DMS153 (cell line): ENCODE results near the gene PPP1R1C.
"Not testable (repeated sequence)": the region's sequence is repeated elsewhere in the genome, so short reads cannot be mapped to it uniquely, and the experiment has no call there.

Source experiments
- DNase-seq: peaks from one replicate; lab custom pipeline; 2025; lab: John Stamatoyannopoulos, UW

Gene PPP1R1C, protein sequence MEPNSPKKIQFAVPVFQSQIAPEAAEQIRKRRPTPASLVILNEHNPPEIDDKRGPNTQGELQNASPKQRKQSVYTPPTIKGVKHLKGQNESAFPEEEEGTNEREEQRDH

DNA sequence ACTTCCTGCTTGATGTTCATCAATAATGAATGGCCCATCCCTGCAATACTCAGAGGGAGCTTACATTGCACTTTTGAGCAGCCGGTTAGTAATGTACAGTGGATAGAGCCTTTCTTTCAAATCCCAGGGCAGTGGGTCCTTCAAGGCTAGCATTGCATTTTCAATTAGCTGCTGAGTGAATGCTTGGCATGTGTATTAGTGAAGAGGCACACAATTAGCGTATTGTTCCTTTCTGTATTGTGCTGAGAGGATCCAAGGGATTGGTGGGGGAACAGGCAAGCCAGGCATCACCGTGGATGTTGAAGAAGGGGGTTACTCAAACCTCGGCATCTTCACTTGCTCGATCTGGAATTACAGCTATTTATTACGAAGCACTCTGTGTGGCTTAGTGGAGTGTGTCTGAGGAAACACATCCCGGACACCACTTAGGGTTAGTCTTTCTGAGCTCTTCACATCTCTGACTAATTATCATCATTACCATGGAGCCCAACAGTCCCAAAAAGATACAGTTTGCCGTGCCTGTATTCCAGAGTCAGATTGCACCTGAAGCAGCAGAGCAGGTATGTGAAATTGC, at the start of gene PPP1R1C:
Gene PPP1R1C (plus strand): TSS at position 222 of the 574 bp plus-strand sequence. CDS start 258 bp downstream, at position 480.
- peak; percentile 18 for DNase-seq

DNA sequence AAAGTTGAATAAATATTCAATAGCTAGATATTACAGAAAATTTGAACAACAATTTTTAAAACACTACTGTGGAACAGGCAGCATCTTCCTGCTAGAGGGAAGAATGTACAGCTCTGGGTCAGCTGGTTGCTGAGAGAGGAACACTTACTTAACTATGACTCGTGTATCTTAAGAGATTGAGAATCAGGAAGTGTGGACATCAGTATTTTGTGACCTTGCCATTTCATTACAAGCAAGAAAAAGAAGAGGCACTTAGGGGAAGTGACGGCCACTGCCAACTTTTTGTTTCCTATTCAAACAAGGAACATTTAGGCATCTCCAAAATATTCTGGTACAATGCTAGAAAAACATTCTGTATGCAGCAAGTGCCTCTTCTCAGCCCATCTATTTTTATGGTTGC, 48.2 kb upstream of the PPP1R1C start:
- no peak for DNase-seq

DNA sequence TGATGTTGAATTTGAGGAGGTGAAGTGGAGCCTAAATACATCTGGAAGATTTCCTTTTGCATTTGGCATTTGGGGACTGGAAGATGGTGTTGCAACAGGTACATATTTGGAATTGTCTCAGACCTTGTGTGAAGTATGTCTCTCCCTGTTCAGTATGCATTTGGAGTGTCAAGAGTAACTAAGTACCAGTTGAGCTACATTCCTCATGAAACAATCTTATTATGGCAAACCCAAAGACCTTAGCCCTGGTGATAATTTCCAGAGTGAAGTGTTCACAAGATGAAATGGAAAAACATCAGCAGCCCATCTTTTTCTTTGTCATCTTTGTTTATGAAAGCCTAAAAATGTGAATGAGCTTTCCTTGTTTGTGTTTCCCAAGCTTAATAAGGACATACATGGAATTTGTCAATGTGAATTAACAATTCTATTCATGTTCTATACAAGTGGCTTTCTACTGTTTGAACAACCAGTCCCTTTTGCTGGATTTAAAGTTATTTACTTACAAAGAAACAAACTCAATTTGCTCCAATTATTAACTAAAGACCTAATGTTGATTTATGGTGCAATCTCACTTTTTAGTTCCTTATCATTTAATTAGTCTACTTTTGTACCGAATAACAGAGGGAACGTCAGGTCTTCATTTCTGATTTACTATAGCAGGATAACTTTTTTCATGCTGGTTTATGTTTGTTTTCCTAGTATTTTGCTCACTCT, 42.1 kb upstream of the PPP1R1C start:
- DNase-seq, result no peak

DNA sequence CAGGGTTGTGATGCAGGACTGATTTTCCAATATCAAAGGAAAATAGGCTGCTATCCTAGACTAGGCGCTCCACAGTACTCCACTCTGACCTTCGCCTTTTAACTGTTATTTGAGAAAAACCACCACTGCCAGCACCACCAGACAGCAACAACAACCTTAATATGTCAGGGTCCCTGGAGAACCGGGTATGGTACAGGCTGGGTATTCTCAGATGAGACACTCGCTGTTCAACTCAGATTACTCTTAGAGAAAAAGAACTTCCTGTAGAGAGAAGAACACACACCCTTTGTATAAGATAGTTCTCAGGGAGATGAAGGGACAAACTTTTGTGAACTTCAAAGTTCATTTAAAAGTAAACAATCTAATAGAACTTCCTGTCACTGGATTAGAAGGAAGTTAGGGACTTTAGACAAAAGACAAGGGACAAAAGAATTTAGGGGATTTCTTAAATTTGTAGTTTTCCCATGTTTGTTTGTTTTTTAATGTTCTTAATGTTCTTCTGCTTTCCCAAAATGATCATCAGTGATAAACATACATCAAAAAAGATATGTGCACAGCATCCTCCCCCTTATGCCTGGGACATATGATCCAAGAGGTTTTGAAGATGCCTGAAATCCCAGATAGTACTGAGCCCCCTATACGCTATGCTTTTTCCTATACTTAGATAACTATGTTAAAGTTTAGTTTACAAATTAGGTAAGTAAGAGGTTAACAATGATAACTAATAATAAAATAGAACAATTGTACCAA, 41.3 kb upstream of the PPP1R1C start:
- DNase-seq, result no peak

DNA sequence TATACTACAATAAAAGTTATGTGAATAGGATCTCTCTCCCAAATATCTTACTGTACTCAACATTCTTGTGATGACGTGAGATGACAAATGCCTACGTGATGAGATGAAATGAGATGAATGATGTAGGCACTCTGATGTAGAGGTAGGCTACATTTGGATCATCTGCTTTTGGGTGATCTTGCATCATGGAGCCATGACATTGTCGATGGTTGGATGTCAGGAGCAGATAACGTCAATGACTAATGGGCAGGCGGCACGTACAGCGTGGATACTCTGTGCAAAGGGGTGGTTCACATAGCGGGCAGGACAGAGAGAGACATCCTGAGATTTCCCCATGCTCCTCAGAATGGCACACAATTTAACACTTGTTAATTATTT, 40.8 kb upstream of the PPP1R1C start:
- no peak for DNase-seq

DNA sequence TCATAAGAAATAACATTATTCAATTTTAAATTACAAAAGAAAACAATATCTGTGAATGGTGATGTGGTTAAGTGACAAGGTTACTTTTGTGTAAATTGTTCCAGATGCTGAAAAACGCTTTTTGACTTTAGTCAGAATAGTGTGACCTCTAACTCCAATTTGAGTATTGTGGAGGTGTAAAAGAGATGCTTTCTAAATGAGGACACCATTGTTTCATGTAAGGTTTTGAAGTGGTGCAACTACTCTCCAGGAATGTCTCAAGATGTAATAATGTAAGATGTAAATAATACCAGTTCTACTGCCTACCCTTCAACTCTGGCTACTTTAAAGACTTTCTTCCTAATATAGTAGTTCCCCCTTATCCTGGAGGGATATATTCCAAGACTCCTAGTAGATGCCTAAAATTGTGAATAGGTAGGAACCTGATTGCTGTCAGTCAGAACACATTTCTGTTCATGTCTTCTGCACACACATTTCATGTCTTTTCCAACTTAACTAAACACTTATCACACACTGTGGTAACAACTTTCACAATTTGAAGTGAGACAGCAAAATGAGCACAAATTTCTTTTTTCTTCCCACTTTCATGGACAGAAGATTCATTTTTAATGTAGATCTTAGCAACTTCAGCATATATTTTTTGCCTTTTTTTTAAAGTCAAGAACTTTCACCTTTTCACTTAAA, 39.1 kb upstream of the PPP1R1C start:
- DNase-seq, result no peak

DNA sequence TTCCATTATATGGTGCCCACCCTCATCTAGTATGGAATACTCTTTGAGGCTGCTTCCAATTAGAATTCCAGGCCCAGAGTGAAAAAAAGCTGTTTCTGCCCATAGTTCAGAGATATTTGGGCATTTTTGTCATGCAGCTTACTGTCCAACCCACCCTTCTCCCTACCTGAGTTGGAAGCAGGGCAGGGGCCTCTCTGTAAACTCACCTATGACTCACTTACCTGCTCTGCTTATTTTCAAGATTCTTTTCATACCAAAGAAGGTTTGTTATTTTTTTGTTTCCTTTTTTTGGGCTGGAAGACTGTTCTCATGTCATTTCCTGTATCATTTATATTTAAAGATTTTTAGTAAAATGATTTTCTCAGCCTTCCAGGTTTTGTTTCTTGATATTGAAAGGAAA, 38.4 kb upstream of the PPP1R1C start:
- no peak for DNase-seq

DNA sequence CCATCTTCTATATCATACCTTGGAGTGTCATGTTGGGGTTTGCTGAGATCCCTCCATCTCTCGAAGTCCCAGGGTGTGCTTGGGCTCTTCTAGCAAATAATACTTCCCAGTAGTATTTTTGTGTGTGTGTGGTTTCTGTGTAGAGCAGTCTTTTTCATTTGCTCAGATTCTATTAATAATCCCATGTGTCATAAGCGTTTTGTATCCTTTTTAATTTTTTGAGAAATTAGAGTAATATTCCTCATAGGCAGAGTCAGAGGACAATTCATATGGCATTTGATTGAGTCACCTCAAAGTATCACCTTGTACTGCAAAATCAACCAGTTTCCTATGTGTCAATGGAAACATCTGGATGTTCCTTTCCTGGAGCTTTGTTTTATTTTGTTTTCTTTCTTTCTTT, 37.4 kb upstream of the PPP1R1C start:
- no peak for DNase-seq

DNA sequence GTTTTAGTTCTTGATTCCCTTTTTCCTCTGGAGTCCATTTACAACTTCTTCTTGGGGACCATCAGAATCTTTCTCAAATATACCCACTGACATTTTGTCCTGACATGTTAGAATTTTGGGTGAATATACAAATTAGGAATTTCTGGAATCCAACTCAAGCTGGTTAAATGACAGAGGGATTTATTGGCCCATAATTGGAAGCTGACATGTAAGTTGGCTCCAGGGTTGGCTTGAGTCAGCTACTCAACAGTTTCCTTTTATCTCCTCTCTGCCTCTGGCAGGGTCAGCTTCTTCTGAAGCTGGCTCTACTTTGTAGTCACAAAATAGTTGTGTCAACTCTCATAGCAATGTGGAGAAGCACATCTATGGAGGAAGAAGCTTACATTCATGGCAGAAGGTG, 36.6 kb upstream of the PPP1R1C start:
- DNase-seq, result no peak

DNA sequence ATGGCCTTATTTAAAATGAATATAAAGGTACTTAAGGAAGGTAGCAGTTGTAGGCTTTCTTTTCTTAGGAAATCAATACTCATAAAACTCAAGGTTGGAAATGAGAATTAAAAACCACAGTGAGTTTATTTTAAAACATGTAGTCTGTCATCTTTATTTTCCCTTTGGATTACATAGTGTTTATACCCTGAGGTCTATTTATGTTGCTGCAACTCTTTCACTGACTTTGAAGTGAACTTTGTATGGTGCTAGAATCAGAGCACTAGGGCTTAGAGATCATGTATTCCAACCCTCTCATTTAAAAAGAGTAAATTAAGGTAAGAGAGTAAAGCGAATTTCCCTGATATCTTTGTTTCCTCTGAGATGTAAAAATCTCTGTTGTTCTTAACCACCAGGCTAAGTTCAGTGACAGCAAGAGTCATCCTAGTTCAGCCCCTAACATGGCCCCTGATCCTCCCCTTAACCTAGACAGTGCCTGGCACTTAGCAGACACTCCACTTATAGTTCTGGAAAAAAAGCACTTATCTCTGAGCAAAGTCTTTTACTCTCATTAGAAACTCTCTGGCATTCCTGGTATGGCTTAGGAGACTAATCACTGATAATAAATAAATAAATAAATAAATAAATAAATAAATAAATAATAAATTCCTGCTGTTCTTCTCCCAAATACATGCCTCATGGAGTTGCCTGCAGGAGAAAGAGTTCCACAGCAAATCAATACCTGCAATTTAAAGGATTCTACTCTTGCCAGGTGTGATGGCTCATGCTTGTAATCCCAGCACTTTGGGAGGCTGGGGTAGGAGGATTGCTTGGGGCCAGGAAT, 33.0 kb upstream of the PPP1R1C start:
- no peak for DNase-seq

DNA sequence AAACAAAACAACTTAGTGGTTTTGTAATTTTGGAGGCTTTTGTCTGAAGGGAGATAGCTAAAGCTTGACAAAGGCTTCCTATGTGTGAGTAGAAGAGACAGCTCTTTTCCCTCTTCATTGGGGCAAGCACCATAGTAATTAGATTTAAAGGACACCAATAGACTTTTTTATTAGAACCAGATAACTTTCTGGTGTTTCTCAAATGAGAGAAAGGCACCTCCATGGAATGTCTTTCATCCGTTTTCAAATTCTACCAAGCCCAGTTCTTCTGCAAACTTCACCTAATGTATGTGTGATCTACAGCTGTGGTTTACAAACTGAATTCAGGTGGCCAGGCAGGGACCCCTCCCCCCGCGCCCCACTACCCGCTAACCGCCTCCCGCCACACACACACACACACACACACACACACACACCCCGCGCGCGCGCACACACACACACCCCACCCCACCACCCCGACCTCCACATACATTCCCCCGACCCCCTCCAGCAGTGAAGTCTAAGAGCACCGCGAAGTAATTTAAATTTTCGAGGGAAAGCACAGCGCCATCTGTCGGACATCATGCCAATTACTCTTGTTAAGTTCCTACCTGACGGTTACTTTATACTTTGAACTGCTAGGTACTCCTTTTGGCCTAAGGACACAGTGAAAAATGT, 31.6 kb upstream of the PPP1R1C start:
- DNase-seq, result no peak

DNA sequence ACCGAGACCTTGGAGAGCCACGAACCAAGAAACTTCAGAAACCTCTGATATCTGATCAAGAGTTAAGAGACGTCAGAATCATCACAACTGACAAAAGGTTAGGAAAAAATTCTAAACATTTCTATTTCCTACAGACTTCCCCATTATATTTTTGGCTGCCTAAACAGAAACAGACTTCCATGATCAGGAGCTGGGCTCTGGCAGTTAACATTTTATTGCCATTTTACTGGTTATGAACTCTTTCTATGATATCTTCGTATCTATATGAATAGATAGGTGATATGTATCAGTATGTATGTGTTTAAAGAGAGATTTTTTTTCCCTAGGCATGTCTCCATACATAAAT, 31.1 kb upstream of the PPP1R1C start:
- DNase-seq, result no peak

DNA sequence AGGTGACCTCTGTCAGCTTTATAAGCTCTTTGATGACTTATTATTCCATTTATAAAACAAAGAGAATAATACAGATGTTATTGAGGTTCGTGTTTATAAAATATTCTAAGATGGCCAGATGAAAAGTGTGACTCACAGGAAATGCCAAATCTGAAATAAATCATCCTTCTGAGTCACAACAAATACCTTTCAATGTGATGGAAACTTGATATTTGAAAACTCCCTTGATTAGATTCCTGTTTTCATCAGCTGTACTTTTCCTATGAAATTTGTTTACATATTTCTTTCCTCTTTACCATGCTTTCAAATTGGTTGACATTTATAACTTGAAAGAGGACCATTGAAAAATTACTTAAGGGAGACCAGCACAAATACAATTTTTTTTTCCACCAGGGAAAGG, 30.6 kb upstream of the PPP1R1C start:
- peak; percentile 21 for DNase-seq

DNA sequence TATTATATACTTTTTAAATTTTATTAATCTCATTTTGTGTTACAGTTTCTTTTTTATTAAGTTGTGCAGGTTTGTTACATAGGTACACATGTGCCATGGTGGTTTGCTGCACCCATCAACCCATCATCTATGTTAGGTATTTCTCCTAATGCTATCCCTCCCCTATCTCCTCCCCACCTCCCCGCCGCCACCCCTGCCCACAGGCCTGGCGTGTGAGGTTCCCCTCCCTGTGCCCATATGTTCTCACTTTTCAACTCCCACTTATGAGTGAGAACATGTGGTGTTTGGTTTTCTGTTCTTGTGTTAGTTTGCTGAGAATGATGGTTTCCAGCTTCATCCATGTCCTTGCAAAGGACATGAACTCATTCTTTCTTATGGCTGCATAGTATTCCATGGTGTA, 29.8 kb upstream of the PPP1R1C start:
- DNase-seq, result not testable (repeated sequence)

DNA sequence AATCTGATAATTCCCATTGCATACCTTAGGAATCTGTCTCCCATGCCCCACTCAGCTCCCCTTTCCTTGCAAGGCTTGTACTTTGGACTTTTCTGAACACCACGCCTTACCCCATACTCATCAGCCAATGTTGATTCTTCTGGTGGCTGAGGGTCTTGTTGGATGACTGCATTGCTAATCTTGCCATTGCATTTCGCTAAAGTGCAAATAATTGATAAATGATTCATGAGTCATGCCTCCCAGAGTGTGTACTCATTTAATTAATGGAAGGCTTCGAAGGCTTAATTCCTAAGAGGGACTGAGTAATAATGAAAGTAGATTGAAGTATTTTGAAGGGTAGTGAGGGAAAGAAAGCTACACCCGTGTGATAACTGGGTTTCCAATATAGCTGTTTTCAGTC, 28.0 kb upstream of the PPP1R1C start:
- no peak for DNase-seq

DNA sequence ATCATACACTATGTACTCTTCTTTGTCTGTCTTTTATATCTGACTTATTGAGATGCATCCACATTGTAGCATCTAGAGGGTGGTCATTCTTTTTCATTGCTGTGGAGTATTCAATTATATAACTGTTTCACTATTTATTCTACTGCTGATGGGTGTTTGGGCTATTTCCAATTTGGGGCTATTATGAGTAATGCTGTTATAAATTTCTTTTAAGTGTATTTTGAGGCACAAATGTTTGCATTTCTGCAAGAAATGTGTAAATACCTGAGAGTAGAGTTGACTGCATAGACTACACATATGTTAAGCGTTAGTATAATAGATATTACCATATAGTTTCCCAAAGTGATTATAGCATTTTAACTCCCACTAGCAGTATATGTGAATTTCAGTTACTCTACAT, 26.9 kb upstream of the PPP1R1C start:
- no peak for DNase-seq

DNA sequence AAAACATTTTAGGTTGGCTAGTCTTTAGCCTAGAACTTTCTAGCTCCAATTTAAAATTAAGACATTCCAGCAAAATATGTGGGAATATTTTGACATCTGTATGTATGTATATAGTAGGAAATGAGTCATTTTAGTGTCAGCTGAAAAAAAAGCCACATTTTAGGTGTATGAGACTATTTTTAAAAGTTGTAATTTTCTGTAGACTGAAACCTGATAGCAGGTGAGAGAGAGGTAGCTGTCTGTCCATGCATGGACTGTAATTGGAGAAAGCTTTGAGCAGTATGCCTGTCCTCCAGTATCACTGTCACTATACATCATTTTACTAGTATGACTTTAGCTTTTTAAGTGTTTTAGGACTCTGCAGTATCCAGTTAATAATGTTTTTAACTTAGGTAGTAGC, 26.1 kb upstream of the PPP1R1C start:
- no peak for DNase-seq

DNA sequence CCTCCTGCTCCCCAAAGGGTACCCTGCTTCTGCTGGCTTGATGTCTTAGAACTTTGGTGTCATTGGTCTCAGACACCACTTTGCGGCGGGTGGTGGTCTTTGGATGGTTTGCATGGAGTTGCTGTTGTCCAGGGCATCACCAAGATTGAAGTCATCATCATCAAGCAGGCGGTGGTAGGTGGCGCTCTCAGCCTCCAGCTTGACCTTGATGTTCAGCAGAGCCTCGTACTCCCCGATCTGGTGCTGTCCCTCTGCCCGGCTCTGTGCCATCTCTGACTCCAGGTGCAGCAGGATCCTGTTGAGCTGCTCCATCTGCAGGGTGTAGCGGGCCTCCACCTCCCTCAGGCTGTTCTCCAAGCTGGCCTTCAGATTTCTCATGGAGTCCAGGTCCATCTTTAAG, 24.5 kb upstream of the PPP1R1C start:
- not testable (repeated sequence) for DNase-seq

DNA sequence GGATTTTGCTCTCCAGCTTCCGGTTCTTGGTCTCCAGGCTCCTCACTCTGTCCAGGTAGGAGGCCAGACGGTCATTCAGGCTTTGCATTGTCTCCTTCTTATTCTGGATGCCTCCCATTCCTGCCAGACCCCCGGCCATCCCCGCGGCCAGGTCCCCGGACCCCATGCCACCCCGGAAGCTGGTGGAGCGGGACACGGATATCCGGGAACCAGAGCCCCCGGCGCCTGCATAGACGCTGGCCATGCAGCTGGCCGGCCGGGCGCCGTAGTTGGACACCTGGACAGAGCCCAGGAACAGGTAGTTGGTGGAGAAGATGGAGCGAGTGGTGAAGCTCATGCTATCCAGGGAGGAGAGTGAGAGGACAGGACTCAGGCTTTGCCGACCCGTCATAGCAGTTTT, 23.5 kb upstream of the PPP1R1C start:
- no peak for DNase-seq

DNA sequence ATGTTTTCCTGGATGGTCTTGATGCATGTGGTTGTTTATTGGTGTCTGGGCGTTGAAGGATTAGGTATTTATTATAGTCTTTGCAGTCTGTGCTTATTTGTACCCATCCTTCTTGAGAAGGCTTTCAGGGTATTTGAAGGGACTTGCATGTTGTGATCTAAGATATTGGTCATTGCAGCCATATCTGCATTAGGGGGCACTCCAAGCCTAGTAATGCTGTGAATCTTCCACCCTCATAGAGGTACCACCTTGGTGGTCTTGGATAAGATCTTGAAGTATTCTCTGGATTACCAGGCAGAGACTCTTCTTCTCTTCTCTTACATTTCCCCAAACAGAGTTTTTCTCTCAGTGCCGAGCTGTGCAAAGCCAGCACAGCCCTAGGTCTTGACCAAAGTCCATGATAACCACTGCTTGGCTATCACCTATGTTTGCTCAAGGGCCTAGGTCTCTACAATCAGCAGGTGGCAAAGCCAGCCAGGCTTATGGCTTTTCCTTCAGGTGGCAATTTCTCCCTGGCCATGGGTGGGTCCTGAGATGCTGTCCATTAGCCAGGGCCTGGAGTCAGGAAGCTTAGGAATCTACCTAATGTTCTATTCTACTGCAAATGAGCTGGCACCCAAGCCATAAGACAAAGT, 15.4 kb upstream of the PPP1R1C start:
- DNase-seq, result no peak

DNA sequence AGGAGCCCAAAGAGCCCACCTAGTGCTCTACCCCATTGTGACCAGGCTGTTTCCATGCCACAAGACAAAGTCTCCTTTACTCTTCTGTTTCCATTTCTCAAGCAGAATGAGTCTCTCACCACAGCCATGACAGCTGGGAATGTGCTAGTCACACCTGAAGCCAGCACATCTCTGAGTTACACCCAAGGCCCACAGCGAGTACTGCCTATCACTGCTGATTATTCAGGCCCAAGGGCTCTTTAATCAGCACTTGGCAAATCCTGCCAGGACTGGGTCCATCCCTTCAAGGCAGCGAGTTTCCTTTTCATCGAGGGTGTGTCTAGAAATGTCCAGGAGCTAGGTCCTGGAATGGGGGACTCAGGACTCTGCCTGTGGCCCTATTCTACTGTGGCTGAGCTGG, 14.6 kb upstream of the PPP1R1C start:
- no peak for DNase-seq
